Measurements from ENCODE around the gene SRPK2. TPM values are rescaled to one million over a fixed set of nuclear protein-coding genes. Genes with fewer than 3 reads are reported as not detected.

Gene SRPK2
- total and polyA plus RNA-seq, 9 donors: 28.4 to 45.1 (median 34.8) TPM

GRCh38 chr7:105286441-105286840 is 102.3 kb downstream of the SRPK2 start:
- no peaks in the 10 kb centered on the region for H3K9me3 ChIP-seq (replicated peaks; ENCODE audit: control insufficient read depth, low read depth, low read length)
- no CpG with 5 or more reads among the region's 3 CpGs for WGBS (ENCODE audit: insufficient coverage)
- H3K27me3 ChIP-seq (ENCODE audit: control insufficient read depth, insufficient read depth, low read length): no peaks in the 10 kb centered on the region
- DNase-seq: no peak
- H3K4me3 ChIP-seq (ENCODE audit: low read length): no peak overlapping the region
- no peak overlapping the region for H3K27ac ChIP-seq (ENCODE audit: low read length)
- no peaks in the 10 kb centered on the region for H3K36me3 ChIP-seq (ENCODE audit: control insufficient read depth, insufficient read depth, low read length)
- no peaks in the 10 kb centered on the region for H3K4me1 ChIP-seq (ENCODE audit: control insufficient read depth, insufficient read depth, low read length)

GRCh38 chr7:105285118-105285874 is 103.4 kb downstream of the SRPK2 start:
- DNase-seq: no peak
- H3K4me1 ChIP-seq (ENCODE audit: control insufficient read depth, insufficient read depth, low read length): no peaks in the 10 kb centered on the region
- no peak overlapping the region for H3K4me3 ChIP-seq (ENCODE audit: low read length)
- 89% methylated on average over 3 of the region's 12 CpGs for WGBS (ENCODE audit: insufficient coverage)
- no peaks in the 10 kb centered on the region for H3K9me3 ChIP-seq (replicated peaks; ENCODE audit: control insufficient read depth, low read depth, low read length)
- H3K27ac ChIP-seq (ENCODE audit: low read length): no peak overlapping the region
- H3K27me3 ChIP-seq (ENCODE audit: control insufficient read depth, insufficient read depth, low read length): no peaks in the 10 kb centered on the region
- H3K36me3 ChIP-seq (ENCODE audit: control insufficient read depth, insufficient read depth, low read length): no peaks in the 10 kb centered on the region

- Histone ChIP-seq H3K4me1 (ENCODE audit: control insufficient read depth, insufficient read depth, low read length) (no peaks in the 10 kb centered on the region), H3K36me3 (ENCODE audit: control insufficient read depth, insufficient read depth, low read length) (no peaks in the 10 kb centered on the region), H3K9me3 (replicated peaks; ENCODE audit: control insufficient read depth, low read depth, low read length) (no peaks in the 10 kb centered on the region), H3K4me3 (ENCODE audit: low read length) (no peak overlapping the region), H3K27me3 (ENCODE audit: control insufficient read depth, insufficient read depth, low read length) (no peaks in the 10 kb centered on the region), H3K27ac (ENCODE audit: low read length) (no peak overlapping the region)
- 84% methylated on average over 3 of the region's 6 CpGs for WGBS (ENCODE audit: insufficient coverage)
- DNase-seq: no peak
These were observed 104.7 kb downstream of the SRPK2 start for GRCh38 chr7:105284014-105284413.

- no peaks in the 10 kb centered on the region for H3K27me3 ChIP-seq (ENCODE audit: control insufficient read depth, insufficient read depth, low read length)
- H3K36me3 ChIP-seq (ENCODE audit: control insufficient read depth, insufficient read depth, low read length): no peaks in the 10 kb centered on the region
- H3K27ac ChIP-seq (ENCODE audit: low read length): no peak overlapping the region
- DNase-seq: no peak
- no peaks in the 10 kb centered on the region for H3K9me3 ChIP-seq (replicated peaks; ENCODE audit: control insufficient read depth, low read depth, low read length)
- no peak overlapping the region for H3K4me3 ChIP-seq (ENCODE audit: low read length)
- WGBS (ENCODE audit: insufficient coverage): no CpG with 5 or more reads among the region's 2 CpGs
- H3K4me1 ChIP-seq (ENCODE audit: control insufficient read depth, insufficient read depth, low read length): no peaks in the 10 kb centered on the region
These were observed 106.8 kb downstream of the SRPK2 start for GRCh38 chr7:105281966-105282365.

GRCh38 chr7:105279688-105280007 is 109.1 kb downstream of the SRPK2 start:
- Histone ChIP-seq H3K4me3 (ENCODE audit: low read length) (no peak overlapping the region), H3K4me1 (ENCODE audit: control insufficient read depth, insufficient read depth, low read length) (no peaks in the 10 kb centered on the region), H3K27me3 (ENCODE audit: control insufficient read depth, insufficient read depth, low read length) (no peaks in the 10 kb centered on the region), H3K27ac (ENCODE audit: low read length) (no peak overlapping the region), H3K9me3 (replicated peaks; ENCODE audit: control insufficient read depth, low read depth, low read length) (no peaks in the 10 kb centered on the region), H3K36me3 (ENCODE audit: control insufficient read depth, insufficient read depth, low read length) (peaks cover 8% of the 10 kb centered on the region)
- DNase-seq: no peak
- WGBS (ENCODE audit: insufficient coverage): no CpG with 5 or more reads among the region's 1 CpG

GRCh38 chr7:105278973-105279687 is 109.6 kb downstream of the SRPK2 start:
- no peak overlapping the region for H3K4me3 ChIP-seq (ENCODE audit: low read length)
- no peak overlapping the region for H3K27ac ChIP-seq (ENCODE audit: low read length)
- WGBS (ENCODE audit: insufficient coverage): 20% methylated on average over 1 of the region's 8 CpGs
- DNase-seq: no peak
- H3K36me3 ChIP-seq (ENCODE audit: control insufficient read depth, insufficient read depth, low read length): peaks cover 8% of the 10 kb centered on the region
- H3K9me3 ChIP-seq (replicated peaks; ENCODE audit: control insufficient read depth, low read depth, low read length): no peaks in the 10 kb centered on the region
- H3K4me1 ChIP-seq (ENCODE audit: control insufficient read depth, insufficient read depth, low read length): no peaks in the 10 kb centered on the region
- H3K27me3 ChIP-seq (ENCODE audit: control insufficient read depth, insufficient read depth, low read length): no peaks in the 10 kb centered on the region

- no peak for DNase-seq
- Histone ChIP-seq H3K27ac (ENCODE audit: low read length) (no peak overlapping the region), H3K36me3 (ENCODE audit: control insufficient read depth, insufficient read depth, low read length) (peaks cover 8% of the 10 kb centered on the region), H3K4me3 (ENCODE audit: low read length) (no peak overlapping the region), H3K4me1 (ENCODE audit: control insufficient read depth, insufficient read depth, low read length) (no peaks in the 10 kb centered on the region), H3K9me3 (replicated peaks; ENCODE audit: control insufficient read depth, low read depth, low read length) (no peaks in the 10 kb centered on the region), H3K27me3 (ENCODE audit: control insufficient read depth, insufficient read depth, low read length) (no peaks in the 10 kb centered on the region)
- WGBS (ENCODE audit: insufficient coverage): 89% methylated on average over 2 of the region's 5 CpGs
These were observed 110.2 kb downstream of the SRPK2 start for GRCh38 chr7:105278565-105278964.

GRCh38 chr7:105277341-105277740 is 111.4 kb downstream of the SRPK2 start:
- H3K4me3 ChIP-seq (ENCODE audit: low read length): no peak overlapping the region
- no peaks in the 10 kb centered on the region for H3K4me1 ChIP-seq (ENCODE audit: control insufficient read depth, insufficient read depth, low read length)
- H3K9me3 ChIP-seq (replicated peaks; ENCODE audit: control insufficient read depth, low read depth, low read length): no peaks in the 10 kb centered on the region
- H3K27ac ChIP-seq (ENCODE audit: low read length): no peak overlapping the region
- no peaks in the 10 kb centered on the region for H3K27me3 ChIP-seq (ENCODE audit: control insufficient read depth, insufficient read depth, low read length)
- no peak for DNase-seq
- peaks cover 8% of the 10 kb centered on the region for H3K36me3 ChIP-seq (ENCODE audit: control insufficient read depth, insufficient read depth, low read length)
- WGBS (ENCODE audit: insufficient coverage): 95% methylated on average over 6 of the region's 6 CpGs

- DNase-seq: no peak
- H3K27me3 ChIP-seq (ENCODE audit: control insufficient read depth, insufficient read depth, low read length): no peaks in the 10 kb centered on the region
- H3K4me1 ChIP-seq (ENCODE audit: control insufficient read depth, insufficient read depth, low read length): no peaks in the 10 kb centered on the region
- H3K36me3 ChIP-seq (ENCODE audit: control insufficient read depth, insufficient read depth, low read length): no peaks in the 10 kb centered on the region
- 65% methylated on average over 4 of the region's 9 CpGs for WGBS (ENCODE audit: insufficient coverage)
- no peaks in the 10 kb centered on the region for H3K9me3 ChIP-seq (replicated peaks; ENCODE audit: control insufficient read depth, low read depth, low read length)
- no peak overlapping the region for H3K4me3 ChIP-seq (ENCODE audit: low read length)
- H3K27ac ChIP-seq (ENCODE audit: low read length): no peak overlapping the region
These were observed 118.6 kb downstream of the SRPK2 start for GRCh38 chr7:105270117-105270516.

GRCh38 chr7:105269397-105269796 is 119.3 kb downstream of the SRPK2 start:
- Histone ChIP-seq H3K27me3 (ENCODE audit: control insufficient read depth, insufficient read depth, low read length) (no peaks in the 10 kb centered on the region), H3K27ac (ENCODE audit: low read length) (peak overlapping the region; percentile 84), H3K9me3 (replicated peaks; ENCODE audit: control insufficient read depth, low read depth, low read length) (no peaks in the 10 kb centered on the region), H3K4me3 (ENCODE audit: low read length) (peak overlapping the region; percentile 45), H3K36me3 (ENCODE audit: control insufficient read depth, insufficient read depth, low read length) (no peaks in the 10 kb centered on the region), H3K4me1 (ENCODE audit: control insufficient read depth, insufficient read depth, low read length) (no peaks in the 10 kb centered on the region)
- WGBS (ENCODE audit: insufficient coverage): no CpG with 5 or more reads among the region's 3 CpGs
- no peak for DNase-seq

Data from muscle of leg (tissue), 11 donors.